ENCODE data around the gene ABCC12. TPM values are rescaled to one million over a fixed set of nuclear protein-coding genes. Genes with fewer than 3 reads are reported as not detected.
"Not testable (repeated sequence)": the region's sequence is repeated elsewhere in the genome, so short reads cannot be mapped to it uniquely, and the experiment has no call there.

The ABCC12 gene
- total and polyA plus RNA-seq, 4 donors = 0.25 TPM; not detected in 3

- H3K9me3 ChIP-seq (ENCODE audit: control insufficient read depth in 4 of 4, low read length in 3 of 4) = no peaks in the 10 kb centered on the region
- H3K36me3 ChIP-seq (ENCODE audit: control insufficient read depth in 4 of 4, insufficient read depth in 3 of 4, low read depth in 1 of 4, low read length in 3 of 4) = no peaks in the 10 kb centered on the region
- H3K4me3 ChIP-seq (ENCODE audit: low read depth in 1 of 3, low read length in 3 of 3) = no peak overlapping the region
- no peak overlapping the region for H3K27ac ChIP-seq (ENCODE audit: low read depth in 1 of 2, low read length in 2 of 2)
- no peak for TF ChIP-seq RXRA (IDR thresholded peaks at IDR 0.05)
- no peak for TF ChIP-seq MAX (IDR thresholded peaks at IDR 0.05)
- WGBS = 88% methylated on average over 8 of the region's 8 CpGs
- no peak overlapping the region for H3K9ac ChIP-seq (ENCODE audit: low read depth in 1 of 2, low read length in 2 of 2)
- H3K4me1 ChIP-seq (ENCODE audit: control insufficient read depth in 4 of 4, insufficient read depth in 4 of 4, low read length in 3 of 4) = peaks cover 3 to 12% (median 8%) of the 10 kb centered on the region in 4 donors
- no peak for DNase-seq (ENCODE audit: low spot score)
- H3K27me3 ChIP-seq (ENCODE audit: control insufficient read depth in 4 of 4, insufficient read depth in 4 of 4, low read length in 3 of 4) = no peaks in the 10 kb centered on the region
Measured at GRCh38 chr16:48169896-48170295, 14.1 kb upstream of the ABCC12 start.

GRCh38 chr16:48168075-48168474 lies 12.3 kb upstream of the ABCC12 start:
- no peaks in the 10 kb centered on the region for H3K36me3 ChIP-seq (ENCODE audit: control insufficient read depth in 4 of 4, insufficient read depth in 3 of 4, low read depth in 1 of 4, low read length in 3 of 4)
- no peak overlapping the region for H3K4me3 ChIP-seq (ENCODE audit: low read depth in 1 of 3, low read length in 3 of 3)
- no peaks in the 10 kb centered on the region for H3K9me3 ChIP-seq (ENCODE audit: control insufficient read depth in 4 of 4, low read length in 3 of 4)
- H3K9ac ChIP-seq (ENCODE audit: low read depth in 1 of 2, low read length in 2 of 2) = no peak overlapping the region
- DNase-seq (ENCODE audit: low spot score) = no peak
- WGBS = 85% methylated on average over 1 of the region's 1 CpG
- TF ChIP-seq FOXA2 (IDR thresholded peaks at IDR 0.05) (no peak), HNF4G (IDR thresholded peaks at IDR 0.05) (no peak), SP1 (IDR thresholded peaks at IDR 0.05) (no peak), JUND (IDR thresholded peaks at IDR 0.05) (no peak), GABPA (IDR thresholded peaks at IDR 0.05 in 1 of 2, conservative IDR thresholded peaks at IDR 0.05 in 1 of 2) (no peak), ATF3 (IDR thresholded peaks at IDR 0.05) (no peak), RXRA (IDR thresholded peaks at IDR 0.05) (no peak), TAF1 (conservative IDR thresholded peaks at IDR 0.05) (no peak), REST (IDR thresholded peaks at IDR 0.05) (no peak), FOXA1 (IDR thresholded peaks at IDR 0.05) (no peak), YY1 (IDR thresholded peaks at IDR 0.05) (no peak), HNF4A (conservative IDR thresholded peaks at IDR 0.05) (no peak), RAD21 (IDR thresholded peaks at IDR 0.05) (no peak), EGR1 (IDR thresholded peaks at IDR 0.05; ENCODE audit: low read depth in 2 of 2) (no peak), CTCF (IDR thresholded peaks at IDR 0.05; ENCODE audit: low read depth, low read length, missing input control) (no peak), ZBTB33 (IDR thresholded peaks at IDR 0.05) (no peak), MAX (IDR thresholded peaks at IDR 0.05) (no peak)
- H3K27ac ChIP-seq (ENCODE audit: low read depth in 1 of 2, low read length in 2 of 2) = no peak overlapping the region
- peaks cover 3 to 14% (median 10%) of the 10 kb centered on the region in 4 donors for H3K4me1 ChIP-seq (ENCODE audit: control insufficient read depth in 4 of 4, insufficient read depth in 4 of 4, low read length in 3 of 4)
- no peaks in the 10 kb centered on the region for H3K27me3 ChIP-seq (ENCODE audit: control insufficient read depth in 4 of 4, insufficient read depth in 4 of 4, low read length in 3 of 4)

GRCh38 chr16:48166617-48167016 lies 10.8 kb upstream of the ABCC12 start:
- H3K4me1 ChIP-seq (ENCODE audit: control insufficient read depth in 4 of 4, insufficient read depth in 4 of 4, low read length in 3 of 4) = peaks cover 3 to 18% (median 14%) of the 10 kb centered on the region in 4 donors
- H3K9ac ChIP-seq (ENCODE audit: low read depth in 1 of 2, low read length in 2 of 2); H3K9me3 ChIP-seq (ENCODE audit: control insufficient read depth in 4 of 4, low read length in 3 of 4); H3K27me3 ChIP-seq (ENCODE audit: control insufficient read depth in 4 of 4, insufficient read depth in 4 of 4, low read length in 3 of 4); H3K27ac ChIP-seq (ENCODE audit: low read depth in 1 of 2, low read length in 2 of 2); H3K36me3 ChIP-seq (ENCODE audit: control insufficient read depth in 4 of 4, insufficient read depth in 3 of 4, low read depth in 1 of 4, low read length in 3 of 4); H3K4me3 ChIP-seq (ENCODE audit: low read depth in 1 of 3, low read length in 3 of 3); DNase-seq (ENCODE audit: low spot score): not testable (repeated sequence)
- WGBS = 95% methylated on average over 5 of the region's 5 CpGs
